Keratinocyte (primary cell): ENCODE measurements around the gene TUBGCP3. TPM values are rescaled to one million over a fixed set of nuclear protein-coding genes. Genes with fewer than 3 reads are reported as not detected.

ENCODE experiments used
- DNase-seq: peaks from one replicate; pipeline ENCODE4 v3.0.0-alpha.2; 2011; ENCODE audit warnings: low read depth, missing footprints, low spot score
- FAIRE-seq: peaks from 2 replicates; lab custom pipeline; 2011; peaks lifted over from hg19 to GRCh38; lab: Jason Lieb, UNC
- H2AFZ ChIP-seq: 2 replicates; pipeline ENCODE4 v1.6.0; 2012; ENCODE audit warnings: low read length, control low read depth, inconsistent platforms; ENCODE audit not compliant: control insufficient read depth
- H3K27ac ChIP-seq: 2 replicates; pipeline ENCODE4 v1.5.1; 2011; ENCODE audit warnings: low read length; ENCODE audit not compliant: control insufficient read depth, insufficient read depth
- H3K27me3 ChIP-seq: 3 replicates; pipeline ENCODE4 v1.6.0; 2011; ENCODE audit warnings: low read length; ENCODE audit not compliant: control insufficient read depth, insufficient read depth; ENCODE audit errors: extremely low read depth
- H3K36me3 ChIP-seq, 2 experiments: 2 replicates in 1 of 2; 3 replicates in 1 of 2; pipeline ENCODE4 v1.5.1; 2011; ENCODE audit warnings: low read length in 2 of 2, mild to moderate bottlenecking in 1 of 2; ENCODE audit not compliant: control insufficient read depth in 2 of 2, insufficient read depth in 2 of 2; ENCODE audit errors: extremely low read depth in 1 of 2
- H3K4me1 ChIP-seq: 3 replicates; pipeline ENCODE4 v1.5.1; 2011; ENCODE audit warnings: low read length; ENCODE audit not compliant: control insufficient read depth, insufficient read depth; ENCODE audit errors: extremely low read depth
- H3K4me2 ChIP-seq: 3 replicates; pipeline ENCODE4 v1.6.0; 2011; ENCODE audit warnings: low read depth, low read length; ENCODE audit not compliant: control insufficient read depth, insufficient read depth; ENCODE audit errors: extremely low read depth
- H3K4me3 ChIP-seq, 3 experiments: fragments of 200-600 bp in 1 of 3; sonication (generic) in 1 of 3; 2 replicates in 2 of 3; 3 replicates in 1 of 3; pipeline ENCODE4 v1.5.1; 2011 to 2016; ENCODE audit warnings: low read length in 3 of 3, mild to moderate bottlenecking in 3 of 3, control low read depth in 2 of 3, inconsistent platforms in 1 of 3, low read depth in 1 of 3, mixed read lengths in 1 of 3, mixed run types in 1 of 3, moderate library complexity in 1 of 3; ENCODE audit not compliant: control insufficient read depth in 2 of 3, insufficient read depth in 2 of 3; ENCODE audit errors: extremely low read depth in 1 of 3
- H3K79me2 ChIP-seq: 2 replicates; pipeline ENCODE4 v1.6.0; 2012; ENCODE audit warnings: low read length; ENCODE audit not compliant: control insufficient read depth, insufficient read depth
- H3K9ac ChIP-seq: 3 replicates; pipeline ENCODE4 v1.6.0; 2011; ENCODE audit warnings: low read length; ENCODE audit not compliant: control insufficient read depth, insufficient read depth; ENCODE audit errors: extremely low read depth
- H3K9me1 ChIP-seq: 3 replicates; pipeline ENCODE4 v1.6.0; 2011; ENCODE audit warnings: low read length; ENCODE audit not compliant: control insufficient read depth, insufficient read depth; ENCODE audit errors: extremely low read depth
- H3K9me3 ChIP-seq: 2 replicates; pipeline ENCODE4 v1.5.1; 2012; ENCODE audit warnings: low read depth, low read length; ENCODE audit not compliant: control insufficient read depth
- H4K20me1 ChIP-seq: 3 replicates; pipeline ENCODE4 v1.6.0; 2011; ENCODE audit warnings: low read length; ENCODE audit not compliant: control insufficient read depth, insufficient read depth; ENCODE audit errors: extremely low read depth
- CTCF ChIP-seq, 3 experiments: IDR thresholded peaks in 1 of 3; conservative IDR thresholded peaks in 1 of 3; optimal IDR thresholded peaks in 1 of 3; 2 replicates in 2 of 3; 3 replicates in 1 of 3; pipeline versions ENCODE3 to v1.5.1; 2011; ENCODE audit warnings: low read length in 3 of 3, mild to moderate bottlenecking in 3 of 3, moderate library complexity in 2 of 3, control low read depth in 1 of 3, inconsistent platforms in 1 of 3; ENCODE audit not compliant: insufficient read depth in 2 of 3; ENCODE audit errors: extremely low read depth in 1 of 3
- EZH2 ChIP-seq: IDR thresholded peaks from one replicate; pipeline ENCODE4 v1.6.1; 2012; ENCODE audit warnings: inconsistent platforms, mild to moderate bottlenecking, low read length, moderate library complexity
- dilution Hi-C: fragments of 300-500 bp; cut with MboI; formaldehyde crosslinking; loops from one replicate; pipeline ENCODE4 v1.7.0; 2020; ENCODE audit warnings: low sequenced_read_pairs; ENCODE audit not compliant: extremely low pct_ligation_motif_present
- polyA plus RNA-seq, 5 experiments: library from polyadenylated mRNA; depleted of rRNA in 3 of 5; stranded (reverse) in 3 of 5; stranded (forward) in 1 of 5; unstranded in 1 of 5; fragments of >200 nt; gene quantifications; 1 replicate in 1 of 5; 2 replicates in 3 of 5; 3 replicates in 1 of 5; pipeline versions ENCODE4 v1.2.1 to v1.2.3, GENCODE V29; 2011 to 2012; ENCODE audit warnings: missing spikeins in 2 of 5, low read depth in 1 of 5, low replicate concordance in 1 of 5

The TUBGCP3 gene
- polyA plus RNA-seq, 1 donor (not counting 4 experiments of a cell fraction or from before 2014, with no cell fraction given) = 14.0 TPM

GRCh38 chr13:112479389-112479788 lies 108.6 kb downstream of the TUBGCP3 start:
- H3K9me1 ChIP-seq = no peaks in the 10 kb centered on the region
- TF ChIP-seq EZH2 (no peak), CTCF (optimal IDR thresholded peaks at IDR 0.05 in 1 of 3, IDR thresholded peaks at IDR 0.05 in 1 of 3, conservative IDR thresholded peaks at IDR 0.05 in 1 of 3; ENCODE audit: extremely low read depth in 1 of 3, insufficient read depth in 2 of 3, low read length in 3 of 3) (no peak)
- H3K4me1 ChIP-seq = no peaks in the 10 kb centered on the region
- H2AFZ ChIP-seq = no peak overlapping the region
- no peak overlapping the region for H3K9ac ChIP-seq
- DNase-seq (no peak), FAIRE-seq (no peak)
- no peak overlapping the region for H3K27ac ChIP-seq
- dilution Hi-C loops = no loop called here
- no peak overlapping the region for H3K4me2 ChIP-seq
- H3K4me3 ChIP-seq = no peak overlapping the region
- H3K79me2 ChIP-seq = no peaks in the 10 kb centered on the region
- H3K27me3 ChIP-seq = no peaks in the 10 kb centered on the region
- no peaks in the 10 kb centered on the region for H3K9me3 ChIP-seq
- H4K20me1 ChIP-seq = no peaks in the 10 kb centered on the region
- H3K36me3 ChIP-seq = no peaks in the 10 kb centered on the region

DNA sequence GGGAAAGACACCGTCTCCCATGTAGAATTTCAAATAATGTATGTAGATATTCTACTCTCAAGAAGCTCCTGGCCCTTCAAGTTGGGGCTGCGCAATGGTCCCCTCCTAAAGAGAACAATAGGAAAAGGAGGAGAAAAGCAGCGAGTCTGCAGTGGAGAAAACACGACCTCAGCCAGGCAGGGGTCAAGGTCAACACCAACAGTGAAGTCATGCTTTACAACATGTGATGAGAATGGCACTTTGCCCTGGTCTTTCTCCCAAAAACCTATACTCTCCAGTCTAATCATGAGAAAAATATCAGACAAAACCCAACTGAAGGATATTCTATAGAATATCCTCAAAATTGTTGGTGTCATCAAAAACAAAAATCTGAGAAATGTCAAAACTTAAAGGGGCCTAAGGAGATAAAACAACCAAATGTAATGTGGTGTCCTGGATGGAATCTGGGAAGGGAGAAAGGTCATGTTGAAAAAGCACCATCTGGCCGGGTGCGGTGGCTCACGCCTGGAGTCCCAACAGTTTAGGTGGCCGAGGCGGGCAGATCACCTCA lies 110.8 kb downstream of the TUBGCP3 start:
- DNase-seq = no peak
- dilution Hi-C loops = no loop called here
- no peak overlapping the region for H3K4me2 ChIP-seq

More for the DNA sequence above, 110.8 kb downstream of the TUBGCP3 start:
- Histone ChIP-seq H3K9ac (no peak overlapping the region), H3K27me3 (no peaks in the 10 kb centered on the region), H4K20me1 (no peaks in the 10 kb centered on the region), H3K36me3 (no peaks in the 10 kb centered on the region), H2AFZ (no peak overlapping the region), H3K9me1 (no peaks in the 10 kb centered on the region), H3K4me1 (no peaks in the 10 kb centered on the region), H3K4me3 (no peak overlapping the region), H3K79me2 (no peaks in the 10 kb centered on the region), H3K9me3 (no peaks in the 10 kb centered on the region), H3K27ac (no peak overlapping the region)
- no peak for FAIRE-seq
- TF ChIP-seq EZH2 = no peak
- TF ChIP-seq CTCF (optimal IDR thresholded peaks at IDR 0.05 in 1 of 3, IDR thresholded peaks at IDR 0.05 in 1 of 3, conservative IDR thresholded peaks at IDR 0.05 in 1 of 3; ENCODE audit: extremely low read depth in 1 of 3, insufficient read depth in 2 of 3, low read length in 3 of 3) = no peak
